GM19099 (cell line): ENCODE data around the gene FERMT3.

Experiments used
- POLR2A ChIP-seq: IDR thresholded peaks from 3 replicates; pipeline ENCODE4 v1.6.1; 2011; ENCODE audit warnings: low read depth; ENCODE audit not compliant: insufficient read length; ENCODE audit errors: extremely low read depth

Gene FERMT3

GRCh38 chr11:64206457-64207255 lies at the start of gene FERMT3:
Gene FERMT3 (plus strand): TSS chr11:64206721. CDS start chr11:64207365, 644 bp downstream.
- peak; percentile 54 for TF ChIP-seq POLR2A

- TF ChIP-seq POLR2A, result no peak
Observed at GRCh38 chr11:64157631-64158394, 48.7 kb upstream of the FERMT3 start.

GRCh38 chr11:64161037-64161436 lies 45.5 kb upstream of the FERMT3 start:
- no peak for TF ChIP-seq POLR2A

GRCh38 chr11:64163951-64164350 lies 42.6 kb upstream of the FERMT3 start:
- no peak for TF ChIP-seq POLR2A

- no peak for TF ChIP-seq POLR2A
Observed at GRCh38 chr11:64164392-64165312, 41.9 kb upstream of the FERMT3 start.

GRCh38 chr11:64165481-64165841 lies 41.1 kb upstream of the FERMT3 start:
- no peak for TF ChIP-seq POLR2A

GRCh38 chr11:64165842-64166635 lies 40.5 kb upstream of the FERMT3 start, which contains the start of gene MACROD1:
Gene MACROD1 (minus strand): TSS chr11:64166113. CDS start chr11:64165994, 119 bp downstream.
- TF ChIP-seq POLR2A, result peak; percentile 48

GRCh38 chr11:64170419-64170818 lies 36.1 kb upstream of the FERMT3 start:
- no peak for TF ChIP-seq POLR2A

GRCh38 chr11:64173616-64174355 lies 32.7 kb upstream of the FERMT3 start:
- TF ChIP-seq POLR2A, result no peak

- TF ChIP-seq POLR2A, result no peak
Observed at GRCh38 chr11:64176751-64177150, 29.8 kb upstream of the FERMT3 start.

- no peak for TF ChIP-seq POLR2A
Observed at GRCh38 chr11:64178203-64178602, 28.3 kb upstream of the FERMT3 start.

GRCh38 chr11:64178951-64179639 lies 27.4 kb upstream of the FERMT3 start:
- TF ChIP-seq POLR2A, result no peak

GRCh38 chr11:64180891-64181290 lies 25.6 kb upstream of the FERMT3 start:
- no peak for TF ChIP-seq POLR2A
